PFSK-1 (cell line): ENCODE results near the gene KSR1.

Experiments
- FOXP2 ChIP-seq: optimal IDR thresholded peaks from 2 replicates; pipeline ENCODE3; 2011; ENCODE audit warnings: borderline replicate concordance, control low read depth, inconsistent platforms; ENCODE audit not compliant: insufficient read depth; ENCODE audit errors: extremely low read length, extremely low read depth
- POLR2AphosphoS5 ChIP-seq: IDR thresholded peaks from 2 replicates; pipeline ENCODE4 v1.6.1; 2012; ENCODE audit warnings: low read depth, mild to moderate bottlenecking, control low read depth, low read length, moderate library complexity
- SIN3A ChIP-seq: IDR thresholded peaks from 2 replicates; pipeline ENCODE4 v1.6.1; 2012; ENCODE audit warnings: mild to moderate bottlenecking, low read length, moderate library complexity, borderline replicate concordance; ENCODE audit not compliant: insufficient read depth
- TAF1 ChIP-seq: IDR thresholded peaks from 2 replicates; pipeline ENCODE4 v1.6.1; 2012; ENCODE audit warnings: low read length, control low read depth, borderline replicate concordance; ENCODE audit not compliant: insufficient read depth
- TF ChIP-seq, protein P1 (sequence below), 2 experiments: IDR thresholded peaks; 2 replicates each; pipeline versions ENCODE4 v1.6.1 to v1.8.0; 2011 to 2012; ENCODE audit warnings: low read depth in 2 of 2, low read length in 2 of 2, control low read depth in 1 of 2, inconsistent platforms in 1 of 2, mild to moderate bottlenecking in 1 of 2, moderate library complexity in 1 of 2; ENCODE audit not compliant: insufficient read depth in 1 of 2

Gene KSR1

DNA sequence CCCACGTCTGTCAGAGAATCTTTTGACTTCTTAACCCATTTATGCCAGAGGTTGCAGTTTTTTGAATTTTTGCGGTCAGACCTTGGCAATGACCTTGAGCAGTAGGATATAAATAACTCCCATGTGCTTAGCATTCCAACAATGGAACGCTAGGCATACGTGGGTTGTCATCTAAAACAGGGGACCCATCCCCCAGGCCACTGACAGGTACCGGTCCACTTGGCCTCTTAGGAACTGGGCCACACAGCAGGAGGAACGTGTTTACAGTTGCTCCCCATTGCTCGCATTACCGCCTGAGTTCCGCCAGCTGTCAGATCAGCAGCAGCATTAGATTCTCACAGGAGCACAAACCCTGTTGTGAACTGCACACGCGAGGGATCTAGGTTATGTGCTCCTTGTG is 97.9 kb downstream of the KSR1 start:
- no peak for TF ChIP-seq POLR2AphosphoS5
- TF ChIP-seq SIN3A, result no peak
- no peak for TF ChIP-seq TAF1
- TF ChIP-seq, protein P1, sequence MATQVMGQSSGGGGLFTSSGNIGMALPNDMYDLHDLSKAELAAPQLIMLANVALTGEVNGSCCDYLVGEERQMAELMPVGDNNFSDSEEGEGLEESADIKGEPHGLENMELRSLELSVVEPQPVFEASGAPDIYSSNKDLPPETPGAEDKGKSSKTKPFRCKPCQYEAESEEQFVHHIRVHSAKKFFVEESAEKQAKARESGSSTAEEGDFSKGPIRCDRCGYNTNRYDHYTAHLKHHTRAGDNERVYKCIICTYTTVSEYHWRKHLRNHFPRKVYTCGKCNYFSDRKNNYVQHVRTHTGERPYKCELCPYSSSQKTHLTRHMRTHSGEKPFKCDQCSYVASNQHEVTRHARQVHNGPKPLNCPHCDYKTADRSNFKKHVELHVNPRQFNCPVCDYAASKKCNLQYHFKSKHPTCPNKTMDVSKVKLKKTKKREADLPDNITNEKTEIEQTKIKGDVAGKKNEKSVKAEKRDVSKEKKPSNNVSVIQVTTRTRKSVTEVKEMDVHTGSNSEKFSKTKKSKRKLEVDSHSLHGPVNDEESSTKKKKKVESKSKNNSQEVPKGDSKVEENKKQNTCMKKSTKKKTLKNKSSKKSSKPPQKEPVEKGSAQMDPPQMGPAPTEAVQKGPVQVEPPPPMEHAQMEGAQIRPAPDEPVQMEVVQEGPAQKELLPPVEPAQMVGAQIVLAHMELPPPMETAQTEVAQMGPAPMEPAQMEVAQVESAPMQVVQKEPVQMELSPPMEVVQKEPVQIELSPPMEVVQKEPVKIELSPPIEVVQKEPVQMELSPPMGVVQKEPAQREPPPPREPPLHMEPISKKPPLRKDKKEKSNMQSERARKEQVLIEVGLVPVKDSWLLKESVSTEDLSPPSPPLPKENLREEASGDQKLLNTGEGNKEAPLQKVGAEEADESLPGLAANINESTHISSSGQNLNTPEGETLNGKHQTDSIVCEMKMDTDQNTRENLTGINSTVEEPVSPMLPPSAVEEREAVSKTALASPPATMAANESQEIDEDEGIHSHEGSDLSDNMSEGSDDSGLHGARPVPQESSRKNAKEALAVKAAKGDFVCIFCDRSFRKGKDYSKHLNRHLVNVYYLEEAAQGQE (IDR thresholded peaks at IDR 0.05; ENCODE audit: insufficient read depth in 1 of 2, low read depth in 2 of 2, low read length in 2 of 2), result no peak
- no peak for TF ChIP-seq FOXP2

DNA sequence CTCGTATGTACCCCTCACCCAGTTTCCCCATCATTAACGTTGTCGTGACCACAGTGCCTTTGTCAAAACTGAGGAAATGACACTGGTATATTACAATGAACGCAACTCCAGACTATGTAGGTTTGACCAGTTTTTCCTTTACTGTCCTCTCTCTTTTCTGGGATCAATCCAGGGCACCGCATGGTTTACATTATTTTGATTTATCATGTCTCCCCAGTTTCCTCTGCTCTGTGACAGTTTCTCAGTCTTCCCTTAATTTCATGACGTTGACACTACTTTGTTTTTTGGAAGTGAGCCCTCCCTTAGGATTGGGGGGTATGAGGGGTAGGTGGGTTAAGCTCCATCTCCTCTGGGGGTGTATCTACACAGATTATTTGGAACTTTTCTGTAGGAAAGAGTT is 98.7 kb downstream of the KSR1 start:
- TF ChIP-seq TAF1 (no peak), SIN3A (no peak), FOXP2 (no peak), POLR2AphosphoS5 (no peak)
- TF ChIP-seq, protein P1 (IDR thresholded peaks at IDR 0.05; ENCODE audit: insufficient read depth in 1 of 2, low read depth in 2 of 2, low read length in 2 of 2), result no peak

DNA sequence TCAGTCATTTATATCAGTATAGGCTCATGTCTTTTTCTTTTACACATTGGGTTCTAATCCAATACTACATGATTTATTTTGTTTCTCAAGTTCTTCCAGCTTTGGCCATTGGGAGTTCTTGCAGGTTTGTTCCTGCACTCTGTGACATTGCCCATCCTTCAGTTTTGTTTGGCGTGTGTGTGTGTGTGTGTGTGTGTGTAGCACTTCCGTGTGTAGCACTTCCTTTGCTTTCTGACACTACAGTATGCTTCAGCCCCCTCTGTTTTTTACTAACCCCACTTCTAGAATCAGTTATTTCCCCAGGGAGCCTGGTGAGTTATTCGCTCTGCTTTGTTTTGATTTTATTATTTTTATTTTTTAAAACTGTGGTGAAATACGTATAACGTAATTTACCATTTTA is 99.1 kb downstream of the KSR1 start:
- no peak for TF ChIP-seq POLR2AphosphoS5
- no peak for TF ChIP-seq FOXP2
- no peak for TF ChIP-seq SIN3A
- TF ChIP-seq TAF1, result no peak
- TF ChIP-seq, protein P1 (IDR thresholded peaks at IDR 0.05; ENCODE audit: insufficient read depth in 1 of 2, low read depth in 2 of 2, low read length in 2 of 2), result no peak

DNA sequence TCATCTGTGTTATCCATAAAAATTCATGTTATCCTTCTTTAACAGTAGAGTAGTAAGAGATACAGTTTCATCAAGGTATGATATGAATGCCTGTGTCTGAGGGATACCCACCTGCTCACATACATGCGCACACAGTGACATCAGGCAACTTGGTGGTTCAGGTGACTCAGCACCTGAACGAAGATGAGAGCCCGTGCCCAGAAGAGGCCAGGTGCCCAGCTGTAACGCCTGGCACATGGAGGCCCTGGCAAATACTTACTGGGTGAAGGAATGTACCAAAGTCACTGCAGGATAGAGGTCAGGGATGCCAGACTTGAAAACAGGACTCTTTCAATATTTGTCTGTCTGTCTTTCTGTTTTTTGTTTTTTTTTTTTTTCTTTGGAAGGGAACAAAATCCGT is 102.1 kb downstream of the KSR1 start:
- TF ChIP-seq, protein P1 (IDR thresholded peaks at IDR 0.05; ENCODE audit: insufficient read depth in 1 of 2, low read depth in 2 of 2, low read length in 2 of 2), result no peak
- TF ChIP-seq TAF1 (no peak), FOXP2 (no peak), SIN3A (no peak), POLR2AphosphoS5 (no peak)

DNA sequence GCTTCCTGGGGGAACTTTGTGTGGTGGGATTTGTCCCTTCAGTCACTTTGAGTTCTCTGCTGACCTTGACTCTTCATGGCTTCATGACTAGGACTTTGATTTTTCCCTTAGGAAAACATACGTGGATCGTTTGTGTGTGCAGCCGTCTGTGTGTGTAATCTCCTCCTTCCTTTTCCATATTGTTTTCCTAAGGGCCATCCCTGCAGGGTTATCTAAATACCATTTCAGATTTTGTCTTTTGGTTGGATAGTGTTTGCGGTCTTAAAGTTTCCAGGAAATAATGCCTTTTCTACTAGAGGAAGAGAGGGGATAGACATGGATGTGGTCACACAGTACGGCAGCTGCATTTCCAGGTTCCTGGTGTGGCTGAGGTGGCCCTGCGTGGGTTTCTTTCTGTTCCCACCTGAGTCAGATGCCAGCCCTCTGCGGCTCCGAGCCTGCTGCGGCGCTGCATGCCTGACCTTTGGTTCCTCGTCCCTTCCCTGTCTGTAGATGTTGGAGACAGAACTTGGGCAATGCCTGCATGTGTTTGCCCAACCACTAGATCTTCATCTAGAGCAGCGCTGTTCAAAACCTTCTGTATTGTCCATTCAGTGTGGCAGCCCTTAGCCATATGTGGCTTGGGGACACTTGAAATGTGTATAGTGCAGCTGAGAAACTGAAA is 102.7 kb downstream of the KSR1 start:
- TF ChIP-seq FOXP2, result no peak
- no peak for TF ChIP-seq POLR2AphosphoS5
- TF ChIP-seq TAF1, result no peak
- TF ChIP-seq SIN3A, result no peak
- TF ChIP-seq, protein P1 (IDR thresholded peaks at IDR 0.05; ENCODE audit: insufficient read depth in 1 of 2, low read depth in 2 of 2, low read length in 2 of 2), result no peak
